HG02571 (cell line): Measurements from ENCODE around the gene MX2.
"Not testable (repeated sequence)": the region's sequence is repeated elsewhere in the genome, so short reads cannot be mapped to it uniquely, and the experiment has no call there.

ENCODE experiments used
- ATAC-seq: cut with Tn5 transposase; IDR thresholded peaks from one replicate; pipeline ENCODE4 v1.9.1; 2021; ENCODE audit warnings: mild to moderate bottlenecking, moderate library complexity; ENCODE audit not compliant: unreplicated experiment

The MX2 gene

GRCh38 chr21:41338455-41338854, 23.4 kb upstream of the MX2 start:
- no peak for ATAC-seq

- ATAC-seq: no peak
Observed at GRCh38 chr21:41342035-41342434, 19.8 kb upstream of the MX2 start.

- ATAC-seq: no peak
Observed at GRCh38 chr21:41344146-41344545, 17.7 kb upstream of the MX2 start.

- ATAC-seq: no peak
Observed at GRCh38 chr21:41345356-41345755, 16.5 kb upstream of the MX2 start.

- no peak for ATAC-seq
Observed at GRCh38 chr21:41345934-41346685, 15.7 kb upstream of the MX2 start.

GRCh38 chr21:41346758-41347157, 15.1 kb upstream of the MX2 start:
- ATAC-seq: no peak

- ATAC-seq: no peak
Observed at GRCh38 chr21:41348434-41348833, 13.4 kb upstream of the MX2 start.

GRCh38 chr21:41349126-41349525, 12.7 kb upstream of the MX2 start:
- no peak for ATAC-seq

GRCh38 chr21:41349619-41350390, 12.0 kb upstream of the MX2 start:
- no peak for ATAC-seq

GRCh38 chr21:41350436-41351155, 11.2 kb upstream of the MX2 start:
- no peak for ATAC-seq

GRCh38 chr21:41357546-41357945, 4.3 kb upstream of the MX2 start:
- ATAC-seq: no peak

- no peak for ATAC-seq
Observed at GRCh38 chr21:41358193-41359166, 3.3 kb upstream of the MX2 start.

GRCh38 chr21:41359286-41359685, 2.5 kb upstream of the MX2 start:
- no peak for ATAC-seq

- ATAC-seq: not testable (repeated sequence)
Observed at GRCh38 chr21:41359754-41360071, 2.1 kb upstream of the MX2 start.

- no peak for ATAC-seq
Observed at GRCh38 chr21:41360072-41360821, 1.6 kb upstream of the MX2 start.

- no peak for ATAC-seq
Observed at GRCh38 chr21:41361053-41361785, 608 bp upstream of the MX2 start.

GRCh38 chr21:41362605-41363369, 960 bp downstream of the MX2 start:
- no peak for ATAC-seq
